GM12878 (cell line): ENCODE measurements around the gene ALDH1A1. TPM values are rescaled to one million over a fixed set of nuclear protein-coding genes. Genes with fewer than 3 reads are reported as not detected.

ENCODE experiments used
- ATAC-seq: fragments of 200-7000 bp; cut with Tn5 transposase; 3 replicates; pipeline ENCODE4 v1.9.1; 2020; ENCODE audit warnings: mild to moderate bottlenecking, moderate library complexity
- BruUV-seq: library from RNA; stranded (reverse); fragments of 400-500 nt; replicated peaks from 2 replicates; lab custom pipeline; 2021; lab: Mats Ljungman, UMichigan
- CTCF ChIA-PET: fragments of 300-600 bp; sonication (Branson Sonifier 250); formaldehyde crosslinking; extraction: SDS; loops from one replicate; lab custom pipeline; 2021; ENCODE audit warnings: inconsistent platforms; lab: Yijun Ruan, JAX
- POLR2A ChIA-PET: fragments of 350-600 bp; formaldehyde crosslinking; extraction: SDS; loops from one replicate; lab custom pipeline; 2021; ENCODE audit warnings: inconsistent platforms; lab: Charles Lee
- RAD21 ChIA-PET: fragments of 300-600 bp; sonication (Branson Sonifier 250); formaldehyde crosslinking; loops from one replicate; lab custom pipeline; 2023; ENCODE audit warnings: antibody characterized with exemption; ENCODE audit not compliant: unreplicated experiment; lab: Charles Lee
- SMC1A ChIA-PET: fragments of 300-600 bp; sonication (Branson Sonifier 250); formaldehyde crosslinking; loops from one replicate; lab custom pipeline; 2023; ENCODE audit not compliant: unreplicated experiment, uncharacterized antibody; lab: Charles Lee
- DNase-seq: peaks from one replicate; pipeline ENCODE4 v3.0.0-alpha.2; 2011; ENCODE audit warnings: low read depth, low spot score
- FAIRE-seq: peaks from 3 replicates; lab custom pipeline; 2011; peaks lifted over from hg19 to GRCh38; lab: Jason Lieb, UNC
- H2AFZ ChIP-seq: 2 replicates; pipeline ENCODE4 v1.6.0; 2011; ENCODE audit warnings: low read depth, low read length, control low read depth; ENCODE audit not compliant: control insufficient read depth
- H3K27ac ChIP-seq: 2 replicates; pipeline ENCODE4 v1.5.1; 2011; ENCODE audit warnings: control low read depth; ENCODE audit not compliant: control insufficient read depth, insufficient read depth
- H3K27me3 ChIP-seq, 2 experiments: replicated peaks in 1 of 2; 2 replicates each; pipeline versions ENCODE4 v1.6.0 to v1.6.1; 2011; ENCODE audit warnings: low read length in 1 of 2; ENCODE audit not compliant: control insufficient read depth in 2 of 2, insufficient read depth in 2 of 2
- H3K36me3 ChIP-seq, 2 experiments: 2 replicates each; pipeline ENCODE4 v1.5.1; 2011; ENCODE audit warnings: low read length in 1 of 2; ENCODE audit not compliant: control insufficient read depth in 2 of 2, insufficient read depth in 2 of 2
- H3K4me1 ChIP-seq: 2 replicates; pipeline ENCODE4 v1.6.1; 2011; ENCODE audit warnings: mild to moderate bottlenecking, low read length, moderate library complexity, mixed read lengths; ENCODE audit not compliant: control insufficient read depth, insufficient read depth
- H3K4me2 ChIP-seq: 2 replicates; pipeline ENCODE4 v1.6.0; 2011; ENCODE audit warnings: control low read depth; ENCODE audit not compliant: control insufficient read depth, insufficient read depth
- H3K4me3 ChIP-seq: fragments of 200-600 bp; sonication (generic); 2 replicates; pipeline ENCODE4 v1.5.1; 2016
- H3K79me2 ChIP-seq: 2 replicates; pipeline ENCODE4 v1.6.0; 2011; ENCODE audit warnings: low read length; ENCODE audit not compliant: control insufficient read depth, insufficient read depth
- H3K9ac ChIP-seq: 2 replicates; pipeline ENCODE4 v1.8.0; 2011; ENCODE audit warnings: low read length, control low read depth, mixed read lengths; ENCODE audit not compliant: control insufficient read depth, insufficient read depth
- H3K9me3 ChIP-seq: replicated peaks from 3 replicates; pipeline ENCODE4 v1.5.1; 2011; ENCODE audit warnings: mild to moderate bottlenecking, low read length; ENCODE audit not compliant: control insufficient read depth, insufficient read depth
- H4K20me1 ChIP-seq: 2 replicates; pipeline ENCODE4 v1.6.0; 2011; ENCODE audit not compliant: control insufficient read depth, insufficient read depth
- ATF3 ChIP-seq: IDR thresholded peaks from 2 replicates; pipeline ENCODE4 v1.6.1; 2011; ENCODE audit warnings: low read depth, mild to moderate bottlenecking, low read length, moderate library complexity, borderline replicate concordance; ENCODE audit errors: extremely low read depth
- BCLAF1 ChIP-seq: fragments of 450-650 bp; IDR thresholded peaks from 2 replicates; pipeline ENCODE4 v1.6.1; 2017; ENCODE audit warnings: antibody characterized with exemption, mild to moderate bottlenecking, moderate library complexity
- CEBPZ ChIP-seq: fragments of 150-350 bp; IDR thresholded peaks from 2 replicates; pipeline ENCODE4 v1.6.1; 2016; ENCODE audit warnings: low read depth, low read length
- ESRRA ChIP-seq: IDR thresholded peaks from 2 replicates; pipeline ENCODE4 v1.6.1; 2012; ENCODE audit warnings: mild to moderate bottlenecking, low read length, improper control_type of control experiment
- FOXM1 ChIP-seq: IDR thresholded peaks from 2 replicates; pipeline ENCODE4 v1.6.1; 2012; ENCODE audit warnings: low read depth, mild to moderate bottlenecking, inconsistent platforms, low read length, moderate library complexity
- IRF4 ChIP-seq: IDR thresholded peaks from 2 replicates; pipeline ENCODE4 v1.6.1; 2011; ENCODE audit warnings: low read depth, low read length
- MEF2A ChIP-seq: IDR thresholded peaks from 2 replicates; pipeline ENCODE4 v1.6.1; 2011; ENCODE audit warnings: low read depth, mild to moderate bottlenecking, low read length, moderate library complexity; ENCODE audit not compliant: insufficient read depth
- NRF1 ChIP-seq: conservative IDR thresholded peaks from 2 replicates; pipeline ENCODE4 v1.6.1; 2011; ENCODE audit warnings: mild to moderate bottlenecking, low read depth, low read length, improper control_type of control experiment
- RELB ChIP-seq: fragments of 450-650 bp; IDR thresholded peaks from 2 replicates; pipeline ENCODE4 v1.6.1; 2017; ENCODE audit warnings: low read depth, mild to moderate bottlenecking, moderate library complexity
- SP1 ChIP-seq: IDR thresholded peaks from one replicate; pipeline ENCODE4 v1.6.1; 2011; ENCODE audit warnings: low read depth, low read length
- TCF7 ChIP-seq: IDR thresholded peaks from 2 replicates; pipeline ENCODE4 v1.6.1; 2014; ENCODE audit warnings: antibody characterized with exemption, borderline replicate concordance
- WGBS: methylation state at CpG from one replicate; pipeline ENCODE4 v1.1.6; 2016; ENCODE audit warnings: low lambda C conversion rate; ENCODE audit not compliant: insufficient replicate concordance, insufficient coverage; ENCODE audit errors: missing lambda C conversion rate; 5-methylcytosine and 5-hydroxymethylcytosine counted together
- in situ Hi-C: fragments of 300-500 bp; cut with MboI; formaldehyde crosslinking; loops from 9 replicates; pipeline ENCODE4 v1.14.3; 2018; ENCODE audit warnings: mixed read lengths
- intact Hi-C: fragments of 100-400 bp; cut with micrococcal nuclease; formaldehyde crosslinking; loops from one replicate; pipeline ENCODE4 v1.14.2; 2022; ENCODE audit not compliant: unreplicated experiment
- polyA plus RNA-seq, 11 experiments: library from polyadenylated mRNA; depleted of rRNA in 4 of 11; unstranded in 6 of 11; stranded (reverse) in 5 of 11; fragments of >200 nt; fragmentation: Nextera tagmentation in 4 of 11; fragmentation: Illumina TruSeq in 1 of 11; extraction: Ambion mirVana in 4 of 11; extraction: Trizol in 1 of 11; gene quantifications; 1 replicate in 1 of 11; 2 replicates in 10 of 11; pipeline versions ENCODE4 v1.2.1 to v1.2.3, GENCODE V29; 2011 to 2016; ENCODE audit warnings: inconsistent platforms in 2 of 11, missing spikeins in 2 of 11, low read depth in 1 of 11
- total RNA-seq, 4 experiments: library from RNA; depleted of rRNA in 3 of 4; stranded (reverse); fragments of >200 nt in 3 of 4; fragmentation: Illumina TruSeq in 1 of 4; extraction: Trizol in 1 of 4; gene quantifications; 2 replicates each; pipeline versions ENCODE4 v1.2.1 to v1.2.3, GENCODE V29; 2013 to 2021

ALDH1A1 gene
- total and polyA plus RNA-seq, 10 of the 15 experiments (the other 5 are each of a cell fraction or from before 2014, with no cell fraction given): 0.03 to 0.54 TPM; not detected in 8

GRCh38 chr9:72886386-72886785, 66.5 kb downstream of the ALDH1A1 start (continued):
- TF ChIP-seq ATF3 (no peak), FOXM1 (no peak), TCF7 (no peak)

GRCh38 chr9:72884508-72884907, 68.3 kb downstream of the ALDH1A1 start:
- no peak for ATAC-seq
- Histone ChIP-seq H2AFZ (no peak overlapping the region), H3K27ac (no peak overlapping the region), H3K36me3 (no peaks in the 10 kb centered on the region), H3K79me2 (no peaks in the 10 kb centered on the region), H3K27me3 (no peaks in the 10 kb centered on the region), H3K9me3 (no peaks in the 10 kb centered on the region), H3K9ac (no peak overlapping the region), H3K4me1 (no peaks in the 10 kb centered on the region), H3K4me3 (no peak overlapping the region), H4K20me1 (no peaks in the 10 kb centered on the region), H3K4me2 (no peak overlapping the region)
- ChIA-PET SMC1A (interaction anchor here (0.7 kb wide), 1 partner anchor 9 kb away, joined by 3 read pairs; no protein-coding TSS in a partner anchor), CTCF (interaction anchor here (0.5 to 1.0 kb wide), 2 partner anchors 29 to 174 kb away, joined by 3 read pairs; no protein-coding TSS in a partner anchor), POLR2A (no interaction called here), RAD21 (no interaction called here)
- no peak for DNase-seq
- no peak for FAIRE-seq
- intact Hi-C loops (no loop called here), in situ Hi-C loops (no loop called here)
- 0% methylated on average over 1 of the region's 1 CpG for WGBS
- BruUV-seq: no TSS peak
- TF ChIP-seq BCLAF1: no peak
- TF ChIP-seq ESRRA: no peak
- TF ChIP-seq RELB: no peak
- TF ChIP-seq NRF1: no peak
- no peak for TF ChIP-seq MEF2A
- no peak for TF ChIP-seq SP1
- TF ChIP-seq CEBPZ: no peak
- no peak for TF ChIP-seq IRF4
